HepG2 (cell line): ENCODE results near the gene CAMSAP2. TPM values are rescaled to one million over a fixed set of nuclear protein-coding genes. Genes with fewer than 3 reads are reported as not detected.

Experiments
- CREB1 ChIP-seq, 2 experiments: fragments of 450-650 bp in 1 of 2; IDR thresholded peaks; 2 replicates each; pipeline ENCODE4 v1.6.1; 2016 to 2017; ENCODE audit warnings: control low read depth in 1 of 2, mild to moderate bottlenecking in 1 of 2, missing compliant biosample characterization in 1 of 2, missing genetic modification characterization in 1 of 2
- DDIT3 ChIP-seq: sonication (generic); formaldehyde crosslinking; IDR thresholded peaks from 2 replicates; pipeline ENCODE4 v1.4.0; 2020; ENCODE audit warnings: mild to moderate bottlenecking, missing genetic modification reagents
- DR1 ChIP-seq: sonication (generic); formaldehyde crosslinking; IDR thresholded peaks from 2 replicates; pipeline ENCODE4 v1.8.0; 2021; ENCODE audit warnings: mild to moderate bottlenecking, missing genetic modification reagents, inconsistent platforms
- ERF ChIP-seq: IDR thresholded peaks from 2 replicates; pipeline ENCODE4 v1.6.1; 2018; ENCODE audit warnings: missing biosample characterization, missing genetic modification reagents
- EZH2 ChIP-seq: conservative IDR thresholded peaks from 2 replicates; pipeline ENCODE4 v1.6.1; 2012; ENCODE audit warnings: mild to moderate bottlenecking, low read depth, low read length, moderate library complexity
- HNF4A ChIP-seq: sonication (generic); formaldehyde crosslinking; IDR thresholded peaks from 2 replicates; pipeline ENCODE4 v1.4.0; 2020; ENCODE audit warnings: missing genetic modification reagents
- HNRNPL ChIP-seq: fragments of 200-400 bp; formaldehyde crosslinking; IDR thresholded peaks from 2 replicates; pipeline ENCODE4 v1.6.1; 2017; ENCODE audit warnings: mild to moderate bottlenecking, low read depth, low read length
- ISL2 ChIP-seq: sonication (generic); formaldehyde crosslinking; IDR thresholded peaks from 2 replicates; pipeline ENCODE4 v1.5.0; 2020; ENCODE audit warnings: missing genetic modification reagents
- MAF1 ChIP-seq: sonication (generic); formaldehyde crosslinking; IDR thresholded peaks from 2 replicates; pipeline ENCODE4 v1.5.0; 2020; ENCODE audit warnings: missing genetic modification reagents, borderline replicate concordance
- MAFK ChIP-seq, 2 experiments: IDR thresholded peaks in 1 of 2; conservative IDR thresholded peaks in 1 of 2; 2 replicates each; pipeline ENCODE4 v1.6.1; 2011; ENCODE audit warnings: improper control_type of control experiment in 2 of 2, low read length in 2 of 2
- POGK ChIP-seq: sonication (generic); formaldehyde crosslinking; conservative IDR thresholded peaks from 2 replicates; pipeline ENCODE4 v1.8.0; 2022; ENCODE audit warnings: mild to moderate bottlenecking, moderate library complexity, missing genetic modification reagents
- POGZ ChIP-seq: sonication (generic); formaldehyde crosslinking; IDR thresholded peaks from 2 replicates; pipeline ENCODE4 v1.4.0; 2020; ENCODE audit warnings: mild to moderate bottlenecking, missing genetic modification reagents
- RFXANK ChIP-seq: IDR thresholded peaks from 2 replicates; pipeline ENCODE4 v1.6.1; 2016
- SAP130 ChIP-seq: IDR thresholded peaks from 2 replicates; pipeline ENCODE4 v1.6.1; 2016; ENCODE audit warnings: low read depth
- SIX4 ChIP-seq: sonication (generic); formaldehyde crosslinking; IDR thresholded peaks from 2 replicates; pipeline ENCODE4 v1.4.0; 2020; ENCODE audit warnings: missing genetic modification reagents
- TSC22D2 ChIP-seq: sonication (generic); formaldehyde crosslinking; IDR thresholded peaks from 2 replicates; pipeline ENCODE4 v1.5.1; 2020; ENCODE audit warnings: missing genetic modification reagents, mild to moderate bottlenecking, borderline replicate concordance
- ZNF121 ChIP-seq: sonication (generic); formaldehyde crosslinking; IDR thresholded peaks from 2 replicates; pipeline ENCODE4 v1.5.0; 2020; ENCODE audit warnings: mild to moderate bottlenecking, missing genetic modification reagents
- ZNF224 ChIP-seq: sonication (generic); formaldehyde crosslinking; IDR thresholded peaks from 2 replicates; pipeline ENCODE4 v1.5.0; 2020; ENCODE audit warnings: mild to moderate bottlenecking, missing genetic modification reagents
- ZNF34 ChIP-seq: sonication (generic); formaldehyde crosslinking; IDR thresholded peaks from 2 replicates; pipeline ENCODE4 v1.4.0; 2020; ENCODE audit warnings: mild to moderate bottlenecking, missing genetic modification reagents, borderline replicate concordance
- ZNF460 ChIP-seq: sonication (generic); formaldehyde crosslinking; IDR thresholded peaks from 2 replicates; pipeline ENCODE4 v1.5.1; 2020; ENCODE audit warnings: missing genetic modification reagents, mild to moderate bottlenecking, borderline replicate concordance
- ZNF580 ChIP-seq: IDR thresholded peaks from 2 replicates; pipeline ENCODE4 v1.6.1; 2016; ENCODE audit warnings: low read depth, borderline replicate concordance
- ZNF670 ChIP-seq: sonication (generic); formaldehyde crosslinking; IDR thresholded peaks from 2 replicates; pipeline ENCODE4 v1.8.0; 2022; ENCODE audit warnings: mild to moderate bottlenecking, missing genetic modification reagents, borderline replicate concordance
- ZNF788 ChIP-seq: sonication (generic); formaldehyde crosslinking; IDR thresholded peaks from 2 replicates; pipeline ENCODE4 v1.5.0; 2020; ENCODE audit warnings: mild to moderate bottlenecking, missing genetic modification reagents, borderline replicate concordance
- ZNF850 ChIP-seq: sonication (generic); formaldehyde crosslinking; conservative IDR thresholded peaks from 2 replicates; pipeline ENCODE4 v1.9.0; 2021; ENCODE audit warnings: mild to moderate bottlenecking, missing genetic modification reagents
- ZSCAN20 ChIP-seq: sonication (generic); formaldehyde crosslinking; IDR thresholded peaks from 2 replicates; pipeline ENCODE4 v1.4.0; 2020; ENCODE audit warnings: missing genetic modification reagents, mild to moderate bottlenecking, borderline replicate concordance
- polyA plus RNA-seq, 8 experiments: library from polyadenylated mRNA; depleted of rRNA in 3 of 8; stranded (reverse) in 7 of 8; unstranded in 1 of 8; fragments of >200 nt; fragmentation: Illumina TruSeq in 4 of 8; extraction: Trizol in 4 of 8; gene quantifications; 2 replicates each; pipeline versions ENCODE4 v1.2.1 to v1.2.3, GENCODE V29; 2011 to 2016; ENCODE audit warnings: low read depth in 4 of 8, missing spikeins in 1 of 8, mixed read lengths in 1 of 8; ENCODE audit not compliant: insufficient read depth in 1 of 8
- total RNA-seq, 5 experiments: library from RNA; depleted of rRNA; stranded (reverse); fragments of >200 nt; fragmentation: Illumina TruSeq; extraction: Trizol; gene quantifications; 2 replicates each; pipeline ENCODE4 v1.2.3, GENCODE V29; 2016; ENCODE audit warnings: low read depth in 1 of 5
- TF ChIP-seq, protein P1 (sequence below): IDR thresholded peaks from 2 replicates; pipeline ENCODE4 v1.6.1; 2016; ENCODE audit warnings: low read depth
- TF ChIP-seq, protein P2 (sequence below): sonication (generic); formaldehyde crosslinking; IDR thresholded peaks from 2 replicates; pipeline ENCODE4 v1.8.0; 2022; ENCODE audit warnings: missing genetic modification reagents, low read depth, mild to moderate bottlenecking, borderline replicate concordance

Gene CAMSAP2
- total and polyA plus RNA-seq, 2 of the 13 experiments (the other 11 are each of a cell fraction or from before 2014, with no cell fraction given), result 3.4 to 8.2 TPM

- 0 out of 2 replicates have a peak, but pooled peaks have one; percentile 46 for TF ChIP-seq ZNF670 (CRISPR knock-in tag)
- TF ChIP-seq ZNF34 (CRISPR knock-in tag), result no peak
- no peak for TF ChIP-seq MAFK (conservative IDR thresholded peaks at IDR 0.05 in 1 of 2, IDR thresholded peaks at IDR 0.05 in 1 of 2; ENCODE audit: low read length in 2 of 2)
- peak; percentile 80 for TF ChIP-seq SAP130
- peak; percentile 99 for TF ChIP-seq HNF4A
- peak; percentile 78 for TF ChIP-seq HNRNPL
- TF ChIP-seq ZNF121 (CRISPR knock-in tag), result peak; percentile 78; the same call in 1 of the 2 replicates
- TF ChIP-seq, protein P1, sequence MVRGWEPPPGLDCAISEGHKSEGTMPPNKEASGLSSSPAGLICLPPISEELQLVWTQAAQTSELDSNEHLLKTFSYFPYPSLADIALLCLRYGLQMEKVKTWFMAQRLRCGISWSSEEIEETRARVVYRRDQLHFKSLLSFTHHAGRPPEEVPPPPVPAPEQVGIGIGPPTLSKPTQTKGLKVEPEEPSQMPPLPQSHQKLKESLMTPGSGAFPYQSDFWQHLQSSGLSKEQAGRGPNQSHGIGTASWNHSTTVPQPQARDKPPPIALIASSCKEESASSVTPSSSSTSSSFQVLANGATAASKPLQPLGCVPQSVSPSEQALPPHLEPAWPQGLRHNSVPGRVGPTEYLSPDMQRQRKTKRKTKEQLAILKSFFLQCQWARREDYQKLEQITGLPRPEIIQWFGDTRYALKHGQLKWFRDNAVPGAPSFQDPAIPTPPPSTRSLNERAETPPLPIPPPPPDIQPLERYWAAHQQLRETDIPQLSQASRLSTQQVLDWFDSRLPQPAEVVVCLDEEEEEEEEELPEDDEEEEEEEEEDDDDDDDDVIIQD (CRISPR knock-in tag), result no peak; the same call in 1 of the 2 replicates
- TF ChIP-seq MAF1, result no peak
- TF ChIP-seq EZH2, result no peak
- TF ChIP-seq RFXANK, result no peak
- peak; percentile 85; the same call in 1 of the 2 replicates for TF ChIP-seq ZNF788 (CRISPR knock-in tag)
- peak; percentile 53; the same call in 1 of the 2 replicates for TF ChIP-seq SIX4 (CRISPR knock-in tag)
- no peak for TF ChIP-seq DR1 (CRISPR knock-in tag)
- peak; percentile 28; the same call in 1 of the 2 replicates for TF ChIP-seq POGK (CRISPR knock-in tag)
- TF ChIP-seq ERF, result peak; percentile 86
- no peak for TF ChIP-seq ZSCAN20 (CRISPR knock-in tag)
- peak; percentile 72; the same call in 1 of the 2 replicates for TF ChIP-seq ISL2 (CRISPR knock-in tag)
- TF ChIP-seq ZNF460 (CRISPR knock-in tag), result no peak
- TF ChIP-seq, protein P2, sequence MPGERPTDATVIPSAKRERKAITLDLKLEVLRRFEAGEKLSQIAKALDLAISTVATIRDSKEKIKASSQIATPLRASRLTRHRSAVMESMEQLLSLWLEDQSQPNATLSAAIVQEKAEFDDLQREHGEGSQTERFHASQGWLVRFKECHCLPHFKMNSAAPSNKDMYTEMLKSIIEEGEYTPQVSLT (CRISPR knock-in tag), result no peak
- TF ChIP-seq CREB1 (IDR thresholded peaks at IDR 0.05), result no peak
- TF ChIP-seq CREB1 (CRISPR knock-in tag; IDR thresholded peaks at IDR 0.05), result peak; percentile 50
- peak; percentile 41; the same call in 1 of the 2 replicates for TF ChIP-seq ZNF580 (CRISPR knock-in tag)
- peak; percentile 68 for TF ChIP-seq POGZ
- no peak for TF ChIP-seq DDIT3 (CRISPR knock-in tag)
- no peak for TF ChIP-seq ZNF224 (CRISPR knock-in tag)
- peak; percentile 67; the same call in 1 of the 2 replicates for TF ChIP-seq TSC22D2 (CRISPR knock-in tag)
- TF ChIP-seq ZNF850 (CRISPR knock-in tag), result no peak
These were observed 158.0 kb downstream of the CAMSAP2 start (continued) for GRCh38 chr1:200896531-200897196.
